OCI-LY3 (cell line): Measurements from ENCODE around the gene TRIM32.

Experiments
- H2AFZ ChIP-seq: fragments of 200-600, 300-600 bp; shearing (Covaris generic); 2 replicates; pipeline ENCODE4 v1.6.0; 2014; ENCODE audit warnings: antibody characterized with exemption, low read depth, low read length
- H3K27ac ChIP-seq: fragments of 200-600, 300-600 bp; sonication (generic); 2 replicates; pipeline ENCODE4 v1.5.1; 2014; ENCODE audit warnings: mild to moderate bottlenecking, low read length, moderate library complexity, mixed read lengths
- H3K27me3 ChIP-seq: fragments of 200-600, 300-600 bp; sonication (generic); 2 replicates; pipeline ENCODE4 v1.6.1; 2014; ENCODE audit warnings: low read depth, low read length, mixed read lengths
- H3K36me3 ChIP-seq: fragments of 200-600, 300-600 bp; sonication (generic); replicated peaks from 2 replicates; pipeline ENCODE3; 2014; ENCODE audit warnings: low read depth, low read length, mixed read lengths
- H3K4me1 ChIP-seq: fragments of 300-600, 200-600 bp; sonication (generic); 2 replicates; pipeline ENCODE4 v1.6.1; 2014; ENCODE audit warnings: low read length, mixed read lengths
- H3K4me2 ChIP-seq: fragments of 200-600, 300-600 bp; sonication (generic); 2 replicates; pipeline ENCODE4 v1.6.1; 2014; ENCODE audit warnings: low read length, mixed read lengths
- H3K4me3 ChIP-seq: fragments of 300-600, 200-600 bp; sonication (generic); 2 replicates; pipeline ENCODE4 v1.5.1; 2014; ENCODE audit warnings: antibody characterized with exemption, mild to moderate bottlenecking, low read length, moderate library complexity
- H3K79me2 ChIP-seq: fragments of 300-600, 200-600 bp; shearing (Covaris generic); 2 replicates; pipeline ENCODE4 v1.6.1; 2014; ENCODE audit warnings: mild to moderate bottlenecking, low read length, mixed read lengths
- H3K9ac ChIP-seq: fragments of 300-600, 200-600 bp; shearing (Covaris generic); 2 replicates; pipeline ENCODE4 v1.6.0; 2014; ENCODE audit warnings: mild to moderate bottlenecking, low read length, moderate library complexity
- H3K9me3 ChIP-seq: fragments of 200-600, 300-600 bp; shearing (Covaris generic); 2 replicates; pipeline ENCODE4 v1.6.1; 2014; ENCODE audit warnings: low read length, mixed read lengths; ENCODE audit not compliant: insufficient read depth
- H4K20me1 ChIP-seq: fragments of 200-600, 300-600 bp; sonication (generic); 2 replicates; pipeline ENCODE4 v1.6.1; 2016; ENCODE audit warnings: low read length, mixed read lengths; ENCODE audit not compliant: insufficient read depth
- CTCF ChIP-seq: fragments of 200-600, 300-600 bp; sonication (generic); IDR thresholded peaks from 2 replicates; pipeline ENCODE4 v1.5.1; 2014; ENCODE audit warnings: antibody characterized with exemption, low read length, low read depth
- EZH2phosphoT487 ChIP-seq: fragments of 200-600 bp; shearing (Covaris generic); IDR thresholded peaks from 2 replicates; pipeline ENCODE4 v1.6.1; 2018; ENCODE audit warnings: antibody characterized with exemption, mixed run types, low read depth

Gene TRIM32

DNA sequence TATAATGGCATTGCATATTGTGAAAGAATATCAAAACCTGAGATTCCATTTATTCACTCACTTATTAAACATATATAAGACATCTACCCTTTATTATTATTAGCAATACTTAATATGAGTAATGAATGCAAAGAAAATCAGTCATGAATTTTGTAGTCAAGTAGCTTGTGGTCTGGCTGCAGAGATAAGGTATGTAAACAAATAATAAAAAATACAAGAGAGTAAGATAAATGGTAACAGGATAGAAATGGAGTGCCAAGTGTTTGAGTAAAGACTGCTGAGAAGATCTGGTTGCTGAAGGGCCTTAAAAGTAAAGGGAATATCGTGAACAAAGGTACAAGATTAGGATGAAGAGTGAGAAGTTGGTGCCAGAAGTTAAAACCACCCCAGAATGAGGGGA, 18.4 kb downstream of the TRIM32 start:
- no peak overlapping the region for H3K4me3 ChIP-seq

DNA sequence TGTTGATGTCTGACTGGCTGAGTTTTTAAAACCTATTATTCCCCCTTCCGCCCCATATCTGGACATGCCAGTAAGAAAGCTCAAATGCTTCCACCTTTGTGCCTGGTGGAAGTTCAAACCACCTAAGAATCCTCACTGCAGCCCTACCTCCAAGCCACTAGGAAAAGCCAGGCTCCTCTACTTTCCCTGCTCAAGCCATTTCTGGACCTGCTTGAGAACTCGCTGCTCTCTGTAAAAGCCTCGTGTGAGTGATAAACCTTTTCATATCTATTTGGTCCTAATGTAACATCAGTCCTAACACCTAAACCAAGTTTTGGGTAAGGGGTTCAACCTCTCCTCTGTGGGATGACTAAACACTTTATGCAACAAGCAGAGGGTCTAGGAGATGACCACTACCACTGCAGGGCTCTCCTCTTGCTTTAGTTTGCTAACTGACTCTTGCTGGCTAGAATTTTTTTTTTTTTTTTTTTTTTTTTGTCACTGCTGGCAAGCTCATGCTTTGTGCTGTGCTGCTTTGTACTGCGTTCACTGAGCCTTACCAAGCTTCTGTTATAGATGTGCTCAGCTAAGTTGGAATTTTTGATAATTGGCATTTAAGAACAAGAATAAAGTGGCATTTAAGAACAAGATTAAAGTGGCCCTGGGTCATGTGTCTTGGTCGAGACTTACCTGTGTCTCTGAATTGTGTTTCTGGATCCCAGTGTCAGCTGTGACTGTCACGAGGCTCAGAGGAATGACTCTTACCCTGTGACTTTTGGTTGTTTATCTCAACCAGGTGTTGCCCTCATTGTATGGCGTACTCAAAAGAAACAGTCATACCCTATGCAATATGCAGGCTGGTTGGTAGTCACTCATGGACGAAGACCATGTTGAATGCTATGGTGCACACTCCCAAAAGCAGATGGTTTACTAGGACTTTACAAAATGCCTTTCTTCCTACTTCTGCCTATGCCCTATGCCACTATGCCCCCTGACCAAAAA, 19.5 kb downstream of the TRIM32 start:
- H2AFZ ChIP-seq, result no peak overlapping the region
- no peak overlapping the region for H3K9ac ChIP-seq
- H3K9me3 ChIP-seq, result no peaks in the 10 kb centered on the region

More for the DNA sequence above, 18.4 kb downstream of the TRIM32 start:
- no peak overlapping the region for H3K4me2 ChIP-seq
- TF ChIP-seq CTCF, result no peak
- no peak for TF ChIP-seq EZH2phosphoT487
- no peaks in the 10 kb centered on the region for H3K9me3 ChIP-seq
- no peak overlapping the region for H3K27ac ChIP-seq
- H3K4me1 ChIP-seq, result peaks cover 3% of the 10 kb centered on the region; the same call in 1 of the 2 replicates
- H3K79me2 ChIP-seq, result no peaks in the 10 kb centered on the region
- no peak overlapping the region for H2AFZ ChIP-seq
- no peaks in the 10 kb centered on the region for H4K20me1 ChIP-seq
- peaks cover 20% of the 10 kb centered on the region for H3K36me3 ChIP-seq
- H3K9ac ChIP-seq, result no peak overlapping the region
- H3K27me3 ChIP-seq, result no peaks in the 10 kb centered on the region

GRCh38 chr9:116712781-116713180, 25.7 kb downstream of the TRIM32 start:
- no peak overlapping the region for H3K4me3 ChIP-seq
- TF ChIP-seq CTCF (no peak), EZH2phosphoT487 (no peak)
- no peaks in the 10 kb centered on the region for H4K20me1 ChIP-seq
- H2AFZ ChIP-seq, result no peak overlapping the region
- peaks cover 3% of the 10 kb centered on the region; the same call in 1 of the 2 replicates for H3K27me3 ChIP-seq
- H3K27ac ChIP-seq, result no peak overlapping the region
- no peaks in the 10 kb centered on the region for H3K79me2 ChIP-seq
- no peak overlapping the region for H3K9ac ChIP-seq
- H3K4me1 ChIP-seq, result no peaks in the 10 kb centered on the region
- no peak overlapping the region for H3K4me2 ChIP-seq
- H3K9me3 ChIP-seq, result no peaks in the 10 kb centered on the region
- no peaks in the 10 kb centered on the region for H3K36me3 ChIP-seq

More for the DNA sequence above, 19.5 kb downstream of the TRIM32 start:
- no peaks in the 10 kb centered on the region for H3K79me2 ChIP-seq
- H3K27me3 ChIP-seq, result no peaks in the 10 kb centered on the region
- no peak overlapping the region for H3K27ac ChIP-seq
- H4K20me1 ChIP-seq, result no peaks in the 10 kb centered on the region
- H3K4me3 ChIP-seq, result no peak overlapping the region
- H3K4me2 ChIP-seq, result no peak overlapping the region
- no peaks in the 10 kb centered on the region for H3K4me1 ChIP-seq
- TF ChIP-seq CTCF (no peak), EZH2phosphoT487 (no peak)
- H3K36me3 ChIP-seq, result peaks cover 10% of the 10 kb centered on the region

GRCh38 chr9:116713271-116713670, 26.2 kb downstream of the TRIM32 start:
- H3K27me3 ChIP-seq, result peaks cover 6% of the 10 kb centered on the region; the same call in 1 of the 2 replicates
- TF ChIP-seq EZH2phosphoT487, result no peak
- no peak for TF ChIP-seq CTCF
- no peaks in the 10 kb centered on the region for H3K9me3 ChIP-seq
- H3K4me2 ChIP-seq, result no peak overlapping the region
- H4K20me1 ChIP-seq, result no peaks in the 10 kb centered on the region
- H3K4me3 ChIP-seq, result no peak overlapping the region
- H2AFZ ChIP-seq, result no peak overlapping the region
- no peak overlapping the region for H3K9ac ChIP-seq
- no peak overlapping the region for H3K27ac ChIP-seq
- H3K4me1 ChIP-seq, result no peaks in the 10 kb centered on the region
- no peaks in the 10 kb centered on the region for H3K36me3 ChIP-seq
- H3K79me2 ChIP-seq, result no peaks in the 10 kb centered on the region
